ENCODE measurements around the gene FER1L5. TPM values are rescaled to one million over a fixed set of nuclear protein-coding genes. Genes with fewer than 3 reads are reported as not detected.

The FER1L5 gene
- total and polyA plus RNA-seq, 2 experiments from 2014 or later, result 0.18 to 0.76 TPM

GRCh38 chr2:96702098-96702785, 59.7 kb downstream of the FER1L5 start:
- Histone ChIP-seq H3K4me2 (no peak overlapping the region), H3K27ac (ENCODE audit: low read depth) (no peak overlapping the region), H3K4me3 (no peak overlapping the region), H3K27me3 (ENCODE audit: insufficient read depth) (no peaks in the 10 kb centered on the region), H4K20me1 (replicated peaks; ENCODE audit: insufficient read depth) (peaks cover 3% of the 10 kb centered on the region), H3K4me1 (ENCODE audit: insufficient read depth) (no peaks in the 10 kb centered on the region), H3F3A (replicated peaks; ENCODE audit: low read depth) (no peaks in the 10 kb centered on the region), H3K79me2 (replicated peaks; ENCODE audit: insufficient read depth) (no peaks in the 10 kb centered on the region), H3K36me3 (ENCODE audit: insufficient read depth) (peaks cover 13% of the 10 kb centered on the region), H3K9me2 (ENCODE audit: insufficient read depth) (no peaks in the 10 kb centered on the region), H2AFZ (no peak overlapping the region)
- Mint-ChIP-seq H3K27ac (no peak overlapping the region), H3K27me3 (ENCODE audit: insufficient read depth, low read depth, poor library complexity) (peaks cover 4% of the 10 kb centered on the region), H3K36me3 (ENCODE audit: low read depth) (peaks cover 29% of the 10 kb centered on the region), H3K4me1 (no peaks in the 10 kb centered on the region), H3K9me3 (no peaks in the 10 kb centered on the region), H3K4me3 (no peak overlapping the region)
- TF ChIP-seq POLR2AphosphoS5 (IDR thresholded peaks at IDR 0.05; ENCODE audit: low read depth), result no peak
- TF ChIP-seq JUNB (IDR thresholded peaks at IDR 0.05; ENCODE audit: unreplicated experiment), result no peak
- TF ChIP-seq EZH2phosphoT487 (IDR thresholded peaks at IDR 0.05; ENCODE audit: unreplicated experiment), result no peak
- no peak for TF ChIP-seq ZNF331 (CRISPR knock-in tag; IDR thresholded peaks at IDR 0.05; ENCODE audit: low read depth)
- no peak for TF ChIP-seq NANOG (IDR thresholded peaks at IDR 0.05; ENCODE audit: borderline replicate concordance)
- no peak for TF ChIP-seq EZH2 (IDR thresholded peaks at IDR 0.05; ENCODE audit: low read depth, unreplicated experiment)
- no peak for TF ChIP-seq CREB1 (CRISPR knock-in tag; IDR thresholded peaks at IDR 0.05; ENCODE audit: low read depth)
- TF ChIP-seq ZNF114 (CRISPR knock-in tag; IDR thresholded peaks at IDR 0.05), result no peak
- no peak for TF ChIP-seq CTCF (conservative IDR thresholded peaks at IDR 0.05; ENCODE audit: low read depth in 2 of 2)
- no peak for TF ChIP-seq REST (IDR thresholded peaks at IDR 0.05; ENCODE audit: unreplicated experiment)
- TF ChIP-seq ZNF462 (CRISPR knock-in tag; IDR thresholded peaks at IDR 0.05), result no peak
- TF ChIP-seq STAT1 (IDR thresholded peaks at IDR 0.05; ENCODE audit: unreplicated experiment), result no peak
- TF ChIP-seq ETS1 (IDR thresholded peaks at IDR 0.05), result no peak
- no peak for DNase-seq (ENCODE audit: low spot score)
- no peak for ATAC-seq
